Suprapubic skin (tissue), 4 donors: ENCODE data around the gene MRPL51. TPM values are rescaled to one million over a fixed set of nuclear protein-coding genes. Genes with fewer than 3 reads are reported as not detected.
"Not testable (repeated sequence)": the region's sequence is repeated elsewhere in the genome, so short reads cannot be mapped to it uniquely, and the experiment has no call there.

Experiments
- DNase-seq, 2 donors: peaks; one replicate each; pipeline ENCODE4 v3.0.0-alpha.2; 2019; ENCODE audit warnings: low spot score in 2 of 2
- H3K27ac ChIP-seq: fragments of 200-600 bp; sonication (generic); one replicate; pipeline ENCODE4 v1.5.1; 2019
- H3K27me3 ChIP-seq: fragments of 200-600 bp; sonication (generic); one replicate; pipeline ENCODE4 v1.5.1; 2019
- H3K36me3 ChIP-seq: fragments of 200-600 bp; sonication (generic); one replicate; pipeline ENCODE4 v1.5.1; 2019
- H3K4me1 ChIP-seq: fragments of 200-600 bp; sonication (generic); one replicate; pipeline ENCODE4 v1.5.1; 2019
- H3K4me3 ChIP-seq: fragments of 200-600 bp; sonication (generic); one replicate; pipeline ENCODE4 v1.5.1; 2019; ENCODE audit warnings: mild to moderate bottlenecking
- H3K9me3 ChIP-seq: fragments of 200-600 bp; sonication (generic); one replicate; pipeline ENCODE4 v1.5.1; 2019
- EP300 ChIP-seq: sonication (generic); formaldehyde crosslinking; IDR thresholded peaks from one replicate; pipeline ENCODE4 v1.6.1; 2017; ENCODE audit warnings: antibody characterized with exemption
- POLR2A ChIP-seq, 2 donors: fragments of 450-650 bp; IDR thresholded peaks; one replicate each; pipeline ENCODE4 v1.6.1; 2017; ENCODE audit warnings: antibody characterized with exemption in 2 of 2, mild to moderate bottlenecking in 2 of 2, moderate library complexity in 2 of 2
- POLR2AphosphoS5 ChIP-seq, 3 donors: sonication (generic); formaldehyde crosslinking; IDR thresholded peaks; one replicate each; pipeline ENCODE4 v1.6.1; 2017; ENCODE audit warnings: antibody characterized with exemption in 3 of 3
- WGBS: methylation state at CpG from one replicate; pipeline ENCODE4 v1.1.5; 2018; 5-methylcytosine and 5-hydroxymethylcytosine counted together
- total RNA-seq, 4 donors: library from RNA; depleted of rRNA; stranded (reverse); fragments of >200 nt; gene quantifications; one replicate each; pipeline ENCODE4 v1.1.0, GENCODE V29; 2016
- TF ChIP-seq, protein P1 (sequence below), 2 donors: fragments of 200-600 bp in 1 of 2; fragments of 450-650 bp in 1 of 2; sonication (generic) in 1 of 2; IDR thresholded peaks; one replicate each; pipeline ENCODE4 v1.5.1; 2016 to 2019; ENCODE audit warnings: antibody characterized with exemption in 2 of 2, mild to moderate bottlenecking in 1 of 2, moderate library complexity in 1 of 2

Gene MRPL51
- total RNA-seq, 4 donors from 2014 or later = 28.0 to 42.2 (median 37.9) TPM

DNA sequence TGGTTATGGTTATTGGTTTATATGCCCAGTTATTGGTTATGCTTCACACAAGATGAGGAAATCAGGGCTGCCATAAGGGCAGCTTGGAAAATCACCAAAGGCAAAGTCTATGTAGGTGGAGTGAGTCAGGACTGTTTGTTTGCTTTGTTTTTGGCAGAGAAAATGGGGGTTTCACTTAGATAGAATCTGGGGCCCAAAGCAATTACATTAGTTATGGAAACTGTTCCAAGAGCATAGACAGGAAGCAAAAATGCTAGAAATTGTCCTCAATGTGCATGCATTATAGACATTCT is 24.8 kb downstream of the MRPL51 start:
- Histone ChIP-seq H3K36me3 (peaks cover 28% of the 10 kb centered on the region), H3K9me3 (no peaks in the 10 kb centered on the region), H3K4me1 (peaks cover 37% of the 10 kb centered on the region), H3K27me3 (no peaks in the 10 kb centered on the region), H3K4me3 (no peak overlapping the region), H3K27ac (no peak overlapping the region)
- TF ChIP-seq POLR2AphosphoS5 (IDR thresholded peaks at IDR 0.05) = no peak
- no peak for TF ChIP-seq POLR2A (IDR thresholded peaks at IDR 0.05)
- TF ChIP-seq, protein P1, sequence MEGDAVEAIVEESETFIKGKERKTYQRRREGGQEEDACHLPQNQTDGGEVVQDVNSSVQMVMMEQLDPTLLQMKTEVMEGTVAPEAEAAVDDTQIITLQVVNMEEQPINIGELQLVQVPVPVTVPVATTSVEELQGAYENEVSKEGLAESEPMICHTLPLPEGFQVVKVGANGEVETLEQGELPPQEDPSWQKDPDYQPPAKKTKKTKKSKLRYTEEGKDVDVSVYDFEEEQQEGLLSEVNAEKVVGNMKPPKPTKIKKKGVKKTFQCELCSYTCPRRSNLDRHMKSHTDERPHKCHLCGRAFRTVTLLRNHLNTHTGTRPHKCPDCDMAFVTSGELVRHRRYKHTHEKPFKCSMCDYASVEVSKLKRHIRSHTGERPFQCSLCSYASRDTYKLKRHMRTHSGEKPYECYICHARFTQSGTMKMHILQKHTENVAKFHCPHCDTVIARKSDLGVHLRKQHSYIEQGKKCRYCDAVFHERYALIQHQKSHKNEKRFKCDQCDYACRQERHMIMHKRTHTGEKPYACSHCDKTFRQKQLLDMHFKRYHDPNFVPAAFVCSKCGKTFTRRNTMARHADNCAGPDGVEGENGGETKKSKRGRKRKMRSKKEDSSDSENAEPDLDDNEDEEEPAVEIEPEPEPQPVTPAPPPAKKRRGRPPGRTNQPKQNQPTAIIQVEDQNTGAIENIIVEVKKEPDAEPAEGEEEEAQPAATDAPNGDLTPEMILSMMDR (IDR thresholded peaks at IDR 0.05) = no peak
- no peak for TF ChIP-seq EP300
- DNase-seq = no peak

DNA sequence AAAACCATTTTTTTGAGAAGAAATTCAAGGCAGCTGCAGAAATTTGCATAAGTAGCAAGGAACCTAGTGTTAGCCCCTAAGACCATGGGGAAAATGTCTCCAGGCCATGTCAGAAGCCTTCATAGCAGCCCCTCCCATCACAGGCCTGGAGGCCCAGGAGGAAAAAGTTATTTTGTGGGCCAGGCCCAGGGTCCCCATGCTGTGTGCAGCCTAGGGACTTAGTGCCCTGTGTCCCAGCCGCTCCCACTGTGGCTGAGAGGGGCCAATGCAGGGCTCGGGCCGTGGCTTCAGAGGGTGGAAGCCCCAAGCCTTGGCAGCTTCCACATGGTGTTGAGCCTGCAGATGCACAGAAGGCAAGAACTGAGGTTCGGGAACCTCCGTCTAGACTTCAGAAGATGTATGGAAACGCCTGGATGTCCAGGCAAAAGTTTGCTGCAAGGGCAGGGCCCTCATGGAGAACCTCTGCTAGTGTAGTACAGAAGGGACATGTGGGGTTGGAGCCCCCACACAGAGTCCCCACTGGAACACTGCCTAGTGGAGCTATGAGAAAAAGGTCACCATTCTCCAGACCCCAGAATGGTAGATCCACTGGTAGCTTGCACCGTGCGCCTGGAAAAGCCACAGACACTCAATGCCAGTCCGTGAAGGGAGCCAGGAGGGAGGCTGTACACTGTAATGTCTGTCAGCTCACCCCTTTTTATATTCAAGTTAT is 25.3 kb downstream of the MRPL51 start:
- WGBS = 96% methylated on average over 9 of the region's 9 CpGs
- not testable (repeated sequence) for H3K27ac ChIP-seq, H3K4me3 ChIP-seq, DNase-seq, H3K27me3 ChIP-seq, H3K9me3 ChIP-seq
- Histone ChIP-seq H3K4me1 (peaks cover 41% of the 10 kb centered on the region), H3K36me3 (peaks cover 33% of the 10 kb centered on the region)

DNA sequence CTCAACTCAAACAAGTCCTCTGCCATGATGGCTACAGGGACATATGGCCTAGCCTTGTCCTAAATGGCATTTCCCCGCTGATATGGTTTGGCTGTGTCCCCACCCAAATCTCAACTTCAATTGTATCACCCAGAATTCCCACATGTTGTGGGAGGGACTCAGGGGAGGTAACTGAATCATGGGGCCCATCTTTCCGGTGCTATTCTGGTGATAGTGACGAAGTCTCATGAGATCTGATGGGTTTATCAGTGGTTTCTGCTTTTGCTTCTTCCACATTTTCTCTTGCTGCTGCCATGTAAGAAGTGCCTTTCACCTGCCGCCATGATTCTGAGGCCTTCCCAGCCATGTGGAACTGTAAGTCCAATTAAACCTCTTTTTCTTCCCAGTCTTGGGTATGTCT is 26.3 kb downstream of the MRPL51 start:
- not testable (repeated sequence) for DNase-seq, H3K27ac ChIP-seq, H3K4me3 ChIP-seq, H3K27me3 ChIP-seq, H3K9me3 ChIP-seq
- peaks cover 43% of the 10 kb centered on the region for H3K36me3 ChIP-seq
- WGBS = 92% methylated on average over 4 of the region's 4 CpGs
- peaks cover 47% of the 10 kb centered on the region for H3K4me1 ChIP-seq

DNA sequence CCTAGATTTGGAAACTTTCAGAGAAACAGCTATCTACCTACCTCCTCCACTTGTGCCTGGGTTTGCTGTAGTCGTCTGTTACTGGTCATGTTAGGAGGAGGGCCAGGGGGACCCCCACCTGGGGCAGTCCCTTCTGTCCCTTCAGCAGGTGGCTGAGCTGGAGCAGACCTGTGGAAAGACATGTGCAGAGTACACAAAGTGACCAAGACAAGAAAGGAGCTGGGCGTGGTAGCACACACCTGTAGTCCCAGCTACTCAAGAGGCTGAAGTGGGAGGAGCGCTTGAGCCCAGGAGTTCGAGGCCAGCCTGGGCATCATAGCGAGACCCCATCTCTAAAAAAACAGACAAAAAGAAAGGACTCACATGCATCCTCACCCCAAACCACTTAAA is 26.9 kb downstream of the MRPL51 start:
- TF ChIP-seq, protein P1 (IDR thresholded peaks at IDR 0.05) = no peak
- no peak for TF ChIP-seq POLR2AphosphoS5 (IDR thresholded peaks at IDR 0.05)
- TF ChIP-seq EP300 = no peak
- TF ChIP-seq POLR2A (IDR thresholded peaks at IDR 0.05) = no peak
- Histone ChIP-seq H3K36me3 (peaks cover 48% of the 10 kb centered on the region), H3K4me1 (peaks cover 48% of the 10 kb centered on the region), H3K27me3 (no peaks in the 10 kb centered on the region), H3K9me3 (no peaks in the 10 kb centered on the region), H3K4me3 (no peak overlapping the region), H3K27ac (no peak overlapping the region)
- WGBS = 85% methylated on average over 5 of the region's 5 CpGs
- no peak for DNase-seq

DNA sequence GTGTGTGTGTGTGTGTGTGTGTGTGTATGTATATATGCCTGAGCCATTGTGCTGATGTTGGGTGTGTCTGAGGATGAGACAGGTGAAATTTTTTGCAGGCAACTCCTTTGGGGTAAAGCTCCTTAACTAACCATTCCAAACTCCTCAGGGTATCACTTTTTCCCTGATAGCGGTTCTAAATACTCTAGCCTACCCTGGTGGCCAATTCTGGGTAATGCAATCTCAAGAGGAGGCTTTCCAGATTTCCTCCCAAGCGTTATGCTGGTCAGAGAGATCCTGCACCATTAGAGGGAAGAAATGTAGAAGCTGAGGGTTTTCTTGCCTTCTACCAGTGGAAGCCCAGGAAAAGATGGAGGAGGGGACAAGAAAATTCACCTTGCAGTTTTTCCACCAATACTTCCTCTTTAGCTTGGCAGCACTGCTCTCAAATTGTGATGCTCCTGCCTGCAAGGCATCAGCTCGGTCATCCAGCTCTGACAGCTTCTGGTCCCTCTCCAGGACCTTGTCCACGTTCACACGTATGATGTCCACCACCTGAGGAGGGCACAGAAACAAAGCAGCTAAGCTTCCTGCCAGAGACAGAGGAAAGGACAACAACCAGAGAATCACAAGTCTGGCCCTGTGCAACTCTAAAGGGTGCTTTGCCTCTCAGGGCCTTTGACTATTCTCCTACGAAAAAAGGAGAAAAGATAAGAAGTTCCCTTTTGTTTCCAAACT is 27.4 kb downstream of the MRPL51 start:
- TF ChIP-seq, protein P1 (IDR thresholded peaks at IDR 0.05) = peak; percentile 75 to 93
- TF ChIP-seq EP300 (no peak), POLR2A (IDR thresholded peaks at IDR 0.05) (no peak), POLR2AphosphoS5 (IDR thresholded peaks at IDR 0.05) (no peak)
- Histone ChIP-seq H3K27me3 (no peaks in the 10 kb centered on the region), H3K36me3 (peaks cover 54% of the 10 kb centered on the region), H3K27ac (no peak overlapping the region), H3K4me1 (peaks cover 49% of the 10 kb centered on the region), H3K4me3 (no peak overlapping the region), H3K9me3 (no peaks in the 10 kb centered on the region)
- DNase-seq = no peak
- WGBS = 51% methylated on average over 6 of the region's 6 CpGs

DNA sequence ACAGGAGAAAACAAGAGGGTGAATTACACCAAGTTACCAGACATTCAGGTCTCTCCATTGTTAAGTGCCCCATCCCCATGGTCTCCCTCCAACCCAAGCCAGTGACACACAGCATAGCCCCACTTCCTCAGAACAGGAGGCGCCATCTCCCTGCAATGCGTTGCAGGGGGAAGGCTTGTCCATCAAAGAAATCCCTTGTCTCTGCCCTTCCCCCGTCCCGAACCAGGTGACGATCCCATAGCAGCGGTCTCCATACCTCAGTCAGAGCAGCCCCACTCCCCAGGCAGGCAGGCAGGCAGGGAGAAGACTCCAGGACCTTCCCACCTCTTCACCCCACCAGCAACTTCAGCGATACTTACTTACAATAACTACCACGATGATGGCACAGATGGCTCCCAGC is 28.5 kb downstream of the MRPL51 start:
- Histone ChIP-seq H3K36me3 (peaks cover 64% of the 10 kb centered on the region), H3K4me3 (no peak overlapping the region), H3K4me1 (peaks cover 46% of the 10 kb centered on the region), H3K27me3 (no peaks in the 10 kb centered on the region), H3K27ac (no peak overlapping the region), H3K9me3 (no peaks in the 10 kb centered on the region)
- no peak for DNase-seq
- whole genome bisulfite sequencing = 93% methylated on average over 8 of the region's 8 CpGs
- no peak for TF ChIP-seq POLR2A (IDR thresholded peaks at IDR 0.05)
- TF ChIP-seq EP300 = no peak
- TF ChIP-seq POLR2AphosphoS5 (IDR thresholded peaks at IDR 0.05) = no peak
- TF ChIP-seq, protein P1 (IDR thresholded peaks at IDR 0.05) = no peak
